IgD-negative memory B cell (primary cell): ENCODE data around the gene KRT38. TPM values are rescaled to one million over a fixed set of nuclear protein-coding genes. Genes with fewer than 3 reads are reported as not detected.

ENCODE experiments used
- polyA plus RNA-seq: library from polyadenylated mRNA; unstranded; fragments of 300-500 nt; fragmentation: Illumina TruSeq; gene quantifications from one replicate; pipeline ENCODE4 v1.2.3, GENCODE V29; 2021

Gene KRT38
- polyA plus RNA-seq, 1 donor from 2014 or later = not detected

Other genes starting within 250 kb of the KRT38 start
- gene KRTAP9-2, start 214.3 kb downstream of the KRT38 start, polyA plus RNA-seq = not detected
- gene KRTAP9-3, start 208.5 kb downstream of the KRT38 start, polyA plus RNA-seq = not detected
- not detected for gene KRTAP9-8, start 203.0 kb downstream of the KRT38 start, polyA plus RNA-seq
- not detected for gene KRTAP9-4, start 191.3 kb downstream of the KRT38 start, polyA plus RNA-seq
- gene KRTAP9-9, start 185.6 kb downstream of the KRT38 start, polyA plus RNA-seq = not detected
- gene KRTAP9-6, start 175.6 kb downstream of the KRT38 start, polyA plus RNA-seq = not detected
- not detected for gene KRTAP9-7, start 165.3 kb downstream of the KRT38 start, polyA plus RNA-seq
- not detected for gene KRTAP29-1, start 138.1 kb downstream of the KRT38 start, polyA plus RNA-seq
- gene KRTAP16-1, start 131.7 kb downstream of the KRT38 start, polyA plus RNA-seq = not detected
- gene KRTAP17-1, start 125.3 kb downstream of the KRT38 start, polyA plus RNA-seq = not detected
- gene KRT33A, start 90.2 kb downstream of the KRT38 start, polyA plus RNA-seq = not detected
- not detected for gene KRT33B, start 71.2 kb downstream of the KRT38 start, polyA plus RNA-seq
- not detected for gene KRT34, start 58.7 kb downstream of the KRT38 start, polyA plus RNA-seq
- not detected for gene KRT31, start 43.4 kb downstream of the KRT38 start, polyA plus RNA-seq
- gene KRT37, start 16.4 kb downstream of the KRT38 start, polyA plus RNA-seq = not detected
- gene KRT32, start 26.4 kb upstream of the KRT38 start, polyA plus RNA-seq = not detected
- not detected for gene KRT35, start 40.2 kb upstream of the KRT38 start, polyA plus RNA-seq
- gene KRT36, start 48.9 kb upstream of the KRT38 start, polyA plus RNA-seq = not detected
- gene KRT13, start 64.6 kb upstream of the KRT38 start, polyA plus RNA-seq = not detected
- gene KRT15, start 77.9 kb upstream of the KRT38 start, polyA plus RNA-seq = not detected
- gene KRT19, start 87.3 kb upstream of the KRT38 start, polyA plus RNA-seq = not detected
- gene KRT9, start 131.1 kb upstream of the KRT38 start, polyA plus RNA-seq = not detected
- gene KRT14, start 145.9 kb upstream of the KRT38 start, polyA plus RNA-seq = not detected
- not detected for gene KRT16, start 171.8 kb upstream of the KRT38 start, polyA plus RNA-seq
- not detected for gene KRT17, start 183.6 kb upstream of the KRT38 start, polyA plus RNA-seq
- 1,505 TPM for gene EIF1, start 247.9 kb upstream of the KRT38 start, polyA plus RNA-seq